Activated naive CD4-positive, alpha-beta T cell treated with anti-CD3 and anti-CD28 coated beads for 36 hours (primary cell): Measurements from ENCODE around the gene BTBD9. TPM values are rescaled to one million over a fixed set of nuclear protein-coding genes. Genes with fewer than 3 reads are reported as not detected.

ENCODE experiments used
- CTCF ChIA-PET: fragments of 350-600 bp; sonication (Branson Sonifier 250); formaldehyde crosslinking; loops from one replicate; lab custom pipeline; 2021; ENCODE audit warnings: antibody characterized with exemption; lab: Charles Lee
- DNase-seq: peaks from one replicate; pipeline ENCODE4 v3.0.0-alpha.2; 2020
- H3K27ac Mint-ChIP-seq: one replicate; pipeline ENCODE4 v1.8.0; 2021; ENCODE audit warnings: mild to moderate bottlenecking, mixed read lengths
- H3K27me3 Mint-ChIP-seq: one replicate; pipeline ENCODE4 v1.8.0; 2021; ENCODE audit warnings: low read depth, mixed read lengths
- H3K36me3 Mint-ChIP-seq: one replicate; pipeline ENCODE4 v1.8.0; 2021; ENCODE audit warnings: low read depth, mixed read lengths
- H3K4me1 Mint-ChIP-seq: one replicate; pipeline ENCODE4 v1.8.0; 2021; ENCODE audit warnings: low read depth, mixed read lengths
- H3K4me3 Mint-ChIP-seq: one replicate; pipeline ENCODE4 v1.8.0; 2021; ENCODE audit warnings: mild to moderate bottlenecking, moderate library complexity, mixed read lengths
- H3K9me3 Mint-ChIP-seq: one replicate; pipeline ENCODE4 v1.8.0; 2021; ENCODE audit warnings: mixed read lengths
- intact Hi-C: fragments of 100-400 bp; cut with micrococcal nuclease; formaldehyde crosslinking; loops from one replicate; pipeline ENCODE4 v1.15.1; 2023
- total RNA-seq, 2 experiments: library from RNA; stranded (reverse); gene quantifications; one replicate each; pipeline ENCODE4 v1.2.3, GENCODE V29; 2021

BTBD9 gene
- total RNA-seq, 2 experiments from 2014 or later: 9.5 to 11.1 TPM

DNA sequence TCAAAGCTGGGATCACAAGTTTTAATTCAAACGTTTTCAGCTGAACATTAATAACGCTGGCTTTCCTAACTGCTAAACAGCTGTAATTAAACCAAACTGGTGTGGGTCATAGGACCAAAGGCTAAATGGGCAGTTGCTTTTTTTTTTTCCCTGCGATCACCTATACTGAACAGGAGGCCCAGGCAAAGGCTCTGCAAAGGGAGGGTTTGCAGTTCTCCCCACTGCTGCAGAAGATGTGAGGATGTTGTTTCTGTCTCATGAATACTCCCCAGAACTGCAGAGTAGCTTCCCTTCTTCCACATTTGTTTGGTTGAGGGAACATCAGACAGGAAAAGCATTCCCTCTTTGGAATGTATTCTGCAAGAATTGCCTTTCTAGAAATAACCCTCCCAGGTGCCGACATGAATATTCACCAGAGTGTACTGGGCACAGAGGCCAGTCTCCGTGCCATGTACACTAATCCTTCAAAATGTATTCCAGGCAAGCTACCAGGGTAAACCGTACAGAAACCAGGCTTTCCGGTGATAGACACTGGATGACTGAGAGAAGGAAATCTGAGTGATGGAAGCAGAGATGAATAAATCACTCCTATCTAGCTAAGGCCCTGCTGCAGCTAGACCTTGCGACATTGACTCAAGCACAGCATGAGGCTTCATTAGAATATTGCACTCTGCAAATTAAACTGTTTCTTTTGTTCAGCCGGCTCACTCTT lies 370.1 kb downstream of the BTBD9 start:
- Mint-ChIP-seq H3K9me3 (no peaks in the 10 kb centered on the region), H3K27me3 (no peaks in the 10 kb centered on the region), H3K4me1 (no peaks in the 10 kb centered on the region), H3K27ac (no peak overlapping the region), H3K36me3 (peaks cover 2% of the 10 kb centered on the region), H3K4me3 (no peak overlapping the region)
- intact Hi-C loops: no loop called here
- CTCF ChIA-PET: interaction anchor here (0.6 kb wide), 1 partner anchor 9 kb away, joined by 3 read pairs; no protein-coding TSS in a partner anchor
- no peak for DNase-seq

DNA sequence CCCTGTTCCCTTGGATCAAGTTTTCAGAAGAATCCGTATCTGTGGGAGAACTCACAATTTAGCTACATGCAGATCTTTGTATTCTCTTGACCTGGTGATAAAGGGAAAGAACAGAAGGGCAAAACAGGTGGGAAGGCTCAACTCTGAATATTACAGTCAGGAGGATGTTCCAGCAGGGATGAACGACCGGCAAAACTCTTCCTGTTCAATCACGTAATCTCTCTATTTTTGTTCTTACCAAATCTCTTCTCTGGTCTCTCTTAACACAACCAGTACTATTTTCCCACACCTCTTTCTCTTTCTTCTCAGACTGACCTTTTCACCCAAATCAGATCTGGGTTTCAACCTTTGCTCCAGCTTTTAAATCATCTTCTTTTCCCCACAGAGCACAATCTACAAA lies 371.4 kb downstream of the BTBD9 start:
- Mint-ChIP-seq H3K9me3 (no peaks in the 10 kb centered on the region), H3K36me3 (peaks cover 2% of the 10 kb centered on the region), H3K4me3 (no peak overlapping the region), H3K27ac (no peak overlapping the region), H3K27me3 (no peaks in the 10 kb centered on the region), H3K4me1 (peaks cover 2% of the 10 kb centered on the region)
- intact Hi-C loops: no loop called here
- CTCF ChIA-PET: no interaction called here
- DNase-seq: no peak

GRCh38 chr6:38266921-38267354 lies 372.8 kb downstream of the BTBD9 start:
- no peak overlapping the region for H3K27ac Mint-ChIP-seq
- H3K36me3 Mint-ChIP-seq: peaks cover 2% of the 10 kb centered on the region
- no peaks in the 10 kb centered on the region for H3K9me3 Mint-ChIP-seq
- H3K4me1 Mint-ChIP-seq: peaks cover 11% of the 10 kb centered on the region
- CTCF ChIA-PET: interaction anchor here (1.9 kb wide), 1 partner anchor 14 kb away, joined by 5 read pairs; no protein-coding TSS in a partner anchor
- no peaks in the 10 kb centered on the region for H3K27me3 Mint-ChIP-seq
- no peak overlapping the region for H3K4me3 Mint-ChIP-seq
- intact Hi-C loops: no loop called here
- no peak for DNase-seq

DNA sequence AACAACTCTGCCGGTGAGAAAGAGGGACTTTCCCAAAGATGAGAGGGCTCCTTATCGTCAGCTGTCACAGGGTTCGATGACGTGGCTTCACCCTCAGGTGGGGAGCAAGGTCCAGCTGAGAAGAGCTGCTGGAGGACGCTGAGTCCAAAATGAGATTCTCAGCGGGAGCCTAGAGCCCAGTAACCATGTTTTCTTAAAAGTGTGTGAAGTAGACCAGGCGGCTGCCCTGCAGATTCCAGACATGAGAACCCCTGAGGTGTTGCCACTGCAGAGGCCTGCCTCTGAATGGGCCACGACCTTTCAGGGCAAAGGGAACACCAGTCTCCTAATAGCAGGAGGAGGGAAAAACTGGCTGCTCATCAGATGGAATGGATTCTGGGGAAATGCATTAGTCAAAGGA lies 375.1 kb downstream of the BTBD9 start:
- Mint-ChIP-seq H3K4me3 (no peak overlapping the region), H3K27me3 (no peaks in the 10 kb centered on the region), H3K9me3 (no peaks in the 10 kb centered on the region), H3K36me3 (peaks cover 2% of the 10 kb centered on the region), H3K27ac (no peak overlapping the region), H3K4me1 (peaks cover 17% of the 10 kb centered on the region)
- CTCF ChIA-PET: no interaction called here
- intact Hi-C loops: no loop called here
- DNase-seq: no peak

GRCh38 chr6:38262609-38263008 lies 377.1 kb downstream of the BTBD9 start:
- no peaks in the 10 kb centered on the region for H3K27me3 Mint-ChIP-seq
- intact Hi-C loops: no loop called here
- no peak overlapping the region for H3K27ac Mint-ChIP-seq
- H3K36me3 Mint-ChIP-seq: peaks cover 6% of the 10 kb centered on the region
- no peak overlapping the region for H3K4me3 Mint-ChIP-seq
- CTCF ChIA-PET: no interaction called here
- DNase-seq: no peak
- peaks cover 23% of the 10 kb centered on the region for H3K4me1 Mint-ChIP-seq
- H3K9me3 Mint-ChIP-seq: no peaks in the 10 kb centered on the region

DNA sequence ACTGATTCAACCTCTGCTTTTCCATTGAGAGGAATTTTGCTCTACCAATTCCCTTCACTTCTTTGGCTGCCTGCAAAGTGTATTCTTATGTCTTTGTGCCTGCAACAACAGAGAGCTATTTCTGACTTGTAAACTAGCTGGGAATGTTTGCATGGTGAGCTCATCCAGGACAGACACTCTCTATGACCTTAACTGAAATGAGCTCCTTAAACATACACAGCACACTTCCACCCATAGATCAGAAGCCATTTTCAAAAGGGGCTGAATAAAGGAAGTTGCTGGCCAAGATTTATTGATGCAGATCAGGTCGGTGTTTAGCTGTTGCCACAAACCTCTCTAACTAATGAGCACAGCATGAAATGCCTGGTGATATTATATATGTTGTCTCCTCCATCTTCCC lies 377.7 kb downstream of the BTBD9 start:
- CTCF ChIA-PET: no interaction called here
- intact Hi-C loops: no loop called here
- Mint-ChIP-seq H3K4me1 (peaks cover 23% of the 10 kb centered on the region), H3K27me3 (no peaks in the 10 kb centered on the region), H3K27ac (no peak overlapping the region), H3K4me3 (no peak overlapping the region), H3K9me3 (no peaks in the 10 kb centered on the region), H3K36me3 (peaks cover 8% of the 10 kb centered on the region)
- no peak for DNase-seq

- no peaks in the 10 kb centered on the region for H3K9me3 Mint-ChIP-seq
- CTCF ChIA-PET: no interaction called here
- H3K36me3 Mint-ChIP-seq: peaks cover 8% of the 10 kb centered on the region
- no peak for DNase-seq
- peaks cover 23% of the 10 kb centered on the region for H3K4me1 Mint-ChIP-seq
- intact Hi-C loops: no loop called here
- no peaks in the 10 kb centered on the region for H3K27me3 Mint-ChIP-seq
- H3K4me3 Mint-ChIP-seq: no peak overlapping the region
- no peak overlapping the region for H3K27ac Mint-ChIP-seq
Measured at GRCh38 chr6:38261626-38262025, 378.1 kb downstream of the BTBD9 start.

DNA sequence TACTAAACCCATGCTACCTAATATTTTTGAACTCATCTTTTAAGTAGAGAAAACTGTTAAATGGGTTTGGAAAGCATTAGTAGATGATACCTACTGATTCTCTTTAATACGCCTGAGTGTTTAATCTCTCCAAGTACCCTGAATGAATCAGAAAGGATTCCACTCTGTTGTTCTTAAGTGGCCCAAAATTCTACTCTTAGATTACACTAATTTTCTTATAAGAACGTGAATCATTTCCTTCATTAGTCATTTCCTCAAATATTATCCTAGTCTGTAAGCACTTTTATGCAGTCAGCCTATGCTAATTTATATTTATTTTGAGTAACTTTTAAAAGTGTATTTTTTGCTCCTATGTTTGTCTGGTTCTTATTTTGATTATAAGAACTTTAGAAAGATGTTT lies 380.0 kb downstream of the BTBD9 start:
- intact Hi-C loops: no loop called here
- no peak overlapping the region for H3K27ac Mint-ChIP-seq
- no peaks in the 10 kb centered on the region for H3K27me3 Mint-ChIP-seq
- H3K9me3 Mint-ChIP-seq: peaks cover 4% of the 10 kb centered on the region
- DNase-seq: no peak
- peaks cover 21% of the 10 kb centered on the region for H3K36me3 Mint-ChIP-seq
- H3K4me1 Mint-ChIP-seq: peaks cover 23% of the 10 kb centered on the region
- no peak overlapping the region for H3K4me3 Mint-ChIP-seq
- CTCF ChIA-PET: interaction anchor here (1.3 kb wide), 1 partner anchor 235 kb away, joined by 3 read pairs; no protein-coding TSS in a partner anchor

GRCh38 chr6:38248500-38249234 lies 391.1 kb downstream of the BTBD9 start:
- no peak overlapping the region for H3K27ac Mint-ChIP-seq

DNA sequence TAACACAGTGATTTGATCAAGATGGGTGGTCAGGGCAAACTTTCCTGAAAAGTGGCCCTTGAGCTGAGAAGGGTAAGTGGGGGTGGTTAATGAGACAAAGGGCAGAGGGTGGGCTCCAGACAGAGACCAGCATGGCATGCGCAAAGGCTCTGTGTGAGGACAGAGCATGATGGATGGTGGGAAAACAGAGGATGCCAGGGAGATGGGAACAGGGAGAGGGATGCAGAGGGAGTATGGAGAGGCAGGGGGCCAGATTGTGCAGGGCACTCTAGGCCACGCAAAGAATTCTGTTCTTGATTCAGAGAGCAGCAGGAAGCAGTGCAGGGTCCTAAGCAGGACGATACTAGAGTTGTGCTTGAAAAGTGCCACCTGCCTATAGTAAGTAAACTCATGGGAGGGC lies 394.4 kb downstream of the BTBD9 start:
- no peak overlapping the region for H3K27ac Mint-ChIP-seq
- no peak for DNase-seq

More at GRCh38 chr6:38248500-38249234, 391.1 kb downstream of the BTBD9 start:
- CTCF ChIA-PET: no interaction called here
- Mint-ChIP-seq H3K4me3 (no peak overlapping the region), H3K27me3 (no peaks in the 10 kb centered on the region), H3K36me3 (peaks cover 3% of the 10 kb centered on the region), H3K9me3 (no peaks in the 10 kb centered on the region), H3K4me1 (peaks cover 20% of the 10 kb centered on the region)
- no peak for DNase-seq
- intact Hi-C loops: no loop called here

DNA sequence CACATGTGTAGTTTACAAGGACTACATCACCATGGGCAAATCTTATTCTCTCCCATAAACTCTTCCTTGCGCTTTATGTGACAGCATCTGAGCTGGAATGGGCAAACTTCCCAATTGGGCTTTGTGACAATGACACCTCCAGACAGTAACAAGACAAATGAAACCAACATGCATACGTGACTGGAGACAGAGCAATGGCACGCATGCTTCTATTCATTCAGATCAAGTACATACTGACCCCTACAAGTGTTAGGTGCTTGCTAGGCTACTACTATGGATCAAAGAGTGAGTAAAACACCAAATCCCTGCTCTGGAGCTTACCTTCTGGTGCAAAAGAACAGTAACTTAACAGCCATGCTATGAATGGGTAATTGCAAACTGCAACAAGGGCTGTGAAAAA lies 394.9 kb downstream of the BTBD9 start:
- CTCF ChIA-PET: interaction anchor here (0.7 kb wide), 1 partner anchor 13 kb away, joined by 3 read pairs; no protein-coding TSS in a partner anchor
- Mint-ChIP-seq H3K4me1 (peaks cover 17% of the 10 kb centered on the region), H3K36me3 (peaks cover 3% of the 10 kb centered on the region), H3K4me3 (no peak overlapping the region), H3K27ac (no peak overlapping the region), H3K9me3 (no peaks in the 10 kb centered on the region), H3K27me3 (no peaks in the 10 kb centered on the region)
- no peak for DNase-seq
- intact Hi-C loops: no loop called here

More for the DNA sequence above, 394.4 kb downstream of the BTBD9 start:
- no peaks in the 10 kb centered on the region for H3K9me3 Mint-ChIP-seq
- H3K4me3 Mint-ChIP-seq: no peak overlapping the region
- peaks cover 20% of the 10 kb centered on the region for H3K4me1 Mint-ChIP-seq
- intact Hi-C loops: no loop called here
- H3K27me3 Mint-ChIP-seq: no peaks in the 10 kb centered on the region
- H3K36me3 Mint-ChIP-seq: peaks cover 3% of the 10 kb centered on the region
- CTCF ChIA-PET: no interaction called here

DNA sequence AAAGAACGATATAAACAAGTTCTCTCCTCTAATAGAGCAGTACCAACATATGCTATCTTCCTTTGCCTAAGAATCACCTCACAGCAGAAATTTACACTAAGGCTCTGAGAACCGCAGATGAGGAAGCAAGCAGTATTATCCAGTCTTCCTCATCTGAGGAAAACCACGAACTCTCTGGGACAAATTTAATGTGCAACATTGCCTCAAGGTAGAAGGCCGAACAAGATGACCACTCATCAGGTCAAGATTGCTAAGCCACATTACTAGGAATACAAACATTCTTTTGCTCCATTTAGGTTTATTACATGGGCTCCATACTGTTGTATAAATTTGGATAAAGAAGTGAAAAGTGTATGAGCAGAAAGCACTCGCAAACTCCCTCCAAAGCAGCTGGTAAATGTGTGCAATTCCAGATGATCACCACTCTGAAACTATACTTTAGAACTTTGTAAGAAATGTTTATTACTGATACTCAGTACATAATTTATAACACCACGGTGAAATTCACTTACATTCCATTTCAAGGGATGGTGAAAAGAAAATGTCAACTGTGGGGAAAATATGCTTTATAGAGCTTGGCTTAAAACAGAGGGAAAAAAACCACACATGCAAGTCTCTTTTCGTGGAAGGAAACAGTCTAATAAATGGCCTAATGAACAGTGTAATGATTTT lies 398.4 kb downstream of the BTBD9 start:
- no peak for DNase-seq
- intact Hi-C loops: no loop called here
- Mint-ChIP-seq H3K4me3 (no peak overlapping the region), H3K27ac (no peak overlapping the region), H3K9me3 (no peaks in the 10 kb centered on the region), H3K4me1 (no peaks in the 10 kb centered on the region), H3K27me3 (no peaks in the 10 kb centered on the region), H3K36me3 (peaks cover 3% of the 10 kb centered on the region)
- CTCF ChIA-PET: no interaction called here
